Uterus (tissue), 2 donors: Measurements from ENCODE around the gene CTXND2.

ENCODE experiments used
- CTCF ChIP-seq, 4 experiments: fragments of 200-600 bp in 2 of 4; fragments of 450-650 bp in 2 of 4; sonication (generic) in 2 of 4; IDR thresholded peaks; one replicate each; pipeline ENCODE4 v1.5.1; 2016 to 2019; ENCODE audit warnings: antibody characterized with exemption in 4 of 4, mild to moderate bottlenecking in 2 of 4, moderate library complexity in 1 of 4
- POLR2A ChIP-seq, 2 donors: fragments of 450-650 bp; IDR thresholded peaks; one replicate each; pipeline ENCODE4 v1.6.1; 2016; ENCODE audit warnings: antibody characterized with exemption in 2 of 2, mild to moderate bottlenecking in 1 of 2, moderate library complexity in 1 of 2

GRCh38 chr1:150961756-150962155 lies 74.8 kb downstream of the CTXND2 start:
- TF ChIP-seq CTCF (IDR thresholded peaks at IDR 0.05) (no peak), POLR2A (IDR thresholded peaks at IDR 0.05) (no peak)
